Progenitor cell of endocrine pancreas (in vitro differentiated cells): ENCODE results near the gene GSPT1. TPM values are rescaled to one million over a fixed set of nuclear protein-coding genes. Genes with fewer than 3 reads are reported as not detected.
A peak's percentile ranks its signal among the peaks of the same experiment; 100 is the strongest.
"Not testable (repeated sequence)": the region's sequence is repeated elsewhere in the genome, so short reads cannot be mapped to it uniquely, and the experiment has no call there.

Experiments used
- DNase-seq: peaks from one replicate; pipeline ENCODE4 v3.0.0; 2021; ENCODE audit warnings: low spot score; ENCODE audit not compliant: unreplicated experiment
- H3K27ac Mint-ChIP-seq: 2 replicates; pipeline ENCODE4 v1.8.0; 2021; ENCODE audit warnings: mild to moderate bottlenecking, moderate library complexity, mixed read lengths
- H3K27me3 Mint-ChIP-seq: 2 replicates; pipeline ENCODE4 v1.8.0; 2021; ENCODE audit warnings: mixed read lengths
- H3K36me3 Mint-ChIP-seq: 2 replicates; pipeline ENCODE4 v1.8.0; 2022; ENCODE audit warnings: mixed read lengths; ENCODE audit not compliant: insufficient read depth
- H3K4me1 Mint-ChIP-seq: 2 replicates; pipeline ENCODE4 v1.8.0; 2021; ENCODE audit warnings: low read depth, mixed read lengths
- H3K4me3 Mint-ChIP-seq: 2 replicates; pipeline ENCODE4 v1.8.0; 2021; ENCODE audit warnings: low read depth, mild to moderate bottlenecking, moderate library complexity, mixed read lengths
- H3K9me3 Mint-ChIP-seq: 2 replicates; pipeline ENCODE4 v1.8.0; 2021; ENCODE audit warnings: low read depth, mixed read lengths
- CTCF ChIP-seq: fragments of 200-600 bp; sonication (generic); IDR thresholded peaks from one replicate; pipeline ENCODE4 v1.5.0; 2021; ENCODE audit warnings: antibody characterized with exemption, mild to moderate bottlenecking; ENCODE audit not compliant: unreplicated experiment
- total RNA-seq: library from RNA; stranded (reverse); gene quantifications from 2 replicates; pipeline ENCODE4 v1.2.1, GENCODE V29; 2021

GSPT1 gene
- total RNA-seq, 1 donor from 2014 or later = 89.9 TPM

DNA sequence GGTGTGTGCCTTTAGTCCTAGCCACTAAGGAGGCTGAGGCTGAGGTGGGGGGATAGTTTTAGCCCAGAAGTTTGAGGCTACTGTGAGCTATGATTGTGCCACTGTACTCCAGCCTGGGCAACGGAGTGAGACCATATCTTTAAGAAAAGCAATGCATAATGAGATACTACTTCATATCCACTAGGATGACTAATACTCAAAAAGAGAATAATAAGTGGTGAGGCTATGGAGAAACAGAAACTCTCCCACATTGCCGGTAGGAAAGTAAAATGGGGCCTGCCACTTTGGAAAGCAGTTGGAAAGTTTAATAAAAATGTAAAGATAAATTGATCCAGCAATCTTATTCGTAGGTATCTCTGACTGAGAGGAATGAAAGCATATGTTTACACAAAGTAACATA is 30.7 kb upstream of the GSPT1 start:
- Mint-ChIP-seq H3K27me3 (no peaks in the 10 kb centered on the region), H3K4me3 (no peak overlapping the region), H3K27ac (no peak overlapping the region), H3K4me1 (peaks cover 2% of the 10 kb centered on the region), H3K9me3 (no peaks in the 10 kb centered on the region), H3K36me3 (no peaks in the 10 kb centered on the region)
- no peak for TF ChIP-seq CTCF
- DNase-seq = no peak

- not testable (repeated sequence) for H3K4me3 Mint-ChIP-seq, H3K4me1 Mint-ChIP-seq, H3K27me3 Mint-ChIP-seq, H3K9me3 Mint-ChIP-seq, DNase-seq, H3K27ac Mint-ChIP-seq, H3K36me3 Mint-ChIP-seq
Observed at GRCh38 chr16:11941945-11942344, 26.2 kb upstream of the GSPT1 start, which contains the start of gene NPIPB2. TSS of gene NPIPB2 (minus strand) at chr16:11942045. CDS start at chr16:11942045, 0 bp downstream.

DNA sequence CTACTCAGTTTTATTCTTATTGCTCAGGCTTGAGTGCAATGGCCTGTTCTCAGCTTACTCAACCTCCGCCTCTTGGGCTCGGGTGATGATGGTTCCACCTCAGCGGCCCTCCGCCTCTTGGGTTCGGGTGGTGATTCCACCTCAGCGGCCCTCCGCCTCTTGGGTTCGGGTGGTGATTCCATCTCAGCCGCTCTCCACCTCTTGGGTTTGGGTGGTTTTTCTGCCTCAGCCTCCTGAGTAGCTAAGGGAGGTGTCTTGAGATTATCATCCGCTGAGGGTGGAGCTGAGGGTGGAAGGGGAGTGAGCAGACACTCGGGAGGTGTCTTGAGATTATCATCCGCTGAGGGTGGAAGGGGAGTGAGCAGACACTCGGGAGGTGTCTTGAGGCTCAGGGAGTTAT is 11.6 kb upstream of the GSPT1 start:
- H3K4me3 Mint-ChIP-seq, DNase-seq, H3K27ac Mint-ChIP-seq, H3K4me1 Mint-ChIP-seq, H3K36me3 Mint-ChIP-seq, H3K9me3 Mint-ChIP-seq, H3K27me3 Mint-ChIP-seq: not testable (repeated sequence)

- H3K4me3 Mint-ChIP-seq, H3K36me3 Mint-ChIP-seq, H3K27me3 Mint-ChIP-seq, H3K27ac Mint-ChIP-seq, DNase-seq, H3K9me3 Mint-ChIP-seq, H3K4me1 Mint-ChIP-seq: not testable (repeated sequence)
Observed at GRCh38 chr16:11924046-11924445, 8.3 kb upstream of the GSPT1 start.

DNA sequence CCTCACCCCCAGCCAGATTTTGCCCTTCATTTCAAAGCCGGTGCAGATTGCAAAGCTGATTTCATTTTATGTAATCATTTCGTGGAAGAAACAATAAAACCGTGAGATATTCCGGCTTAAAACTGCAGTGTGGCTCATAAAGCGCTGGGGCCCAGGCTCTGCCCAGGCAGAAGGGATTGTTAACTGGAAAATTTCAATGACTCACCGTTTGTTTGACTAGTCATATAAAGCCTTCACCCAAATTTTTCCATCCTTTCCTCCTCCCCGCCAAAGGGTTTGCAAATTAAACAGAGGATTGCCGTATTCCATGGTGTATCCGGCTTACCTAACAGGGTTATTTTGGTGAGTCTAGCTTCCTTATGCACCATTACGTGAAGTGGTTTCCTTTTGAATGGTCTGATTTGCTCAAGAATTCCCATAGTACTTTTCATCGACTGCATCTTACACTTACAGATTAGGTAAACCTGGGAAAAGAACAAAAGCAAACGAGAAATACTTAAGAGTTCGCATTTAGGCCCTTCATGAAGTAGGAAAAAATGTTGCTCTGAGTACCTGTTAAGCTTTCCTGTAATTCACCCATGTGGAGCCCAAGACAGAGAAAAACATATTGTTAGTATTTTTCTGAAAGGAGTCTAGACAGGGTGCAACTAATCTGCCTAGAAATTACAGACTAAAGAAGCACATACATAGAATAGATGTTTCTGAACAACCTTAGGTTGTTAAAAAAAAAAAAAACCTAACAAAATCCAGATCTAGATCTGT is 949 bp upstream of the GSPT1 start:
- no peaks in the 10 kb centered on the region for H3K27me3 Mint-ChIP-seq
- peak overlapping the region; percentile 98 for H3K27ac Mint-ChIP-seq
- H3K4me1 Mint-ChIP-seq = peaks cover 30% of the 10 kb centered on the region
- peak overlapping the region; percentile 86 for H3K4me3 Mint-ChIP-seq
- H3K36me3 Mint-ChIP-seq = peaks cover 3% of the 10 kb centered on the region
- no peak for DNase-seq
- TF ChIP-seq CTCF = no peak
- H3K9me3 Mint-ChIP-seq = no peaks in the 10 kb centered on the region

- Mint-ChIP-seq H3K4me3 (peak overlapping the region; percentile 92), H3K36me3 (peaks cover 3% of the 10 kb centered on the region), H3K27ac (peak overlapping the region; percentile 96), H3K27me3 (no peaks in the 10 kb centered on the region), H3K4me1 (peaks cover 35% of the 10 kb centered on the region), H3K9me3 (no peaks in the 10 kb centered on the region)
- TF ChIP-seq CTCF = no peak
- DNase-seq = no peak
Observed at GRCh38 chr16:11915114-11915643, 577 bp downstream of the GSPT1 start.
